NCI-H1694 treated with DMSO at 0.1 percent for 48 hours (cell line): ENCODE results near the gene ARHGEF5.
"Not testable (repeated sequence)": the region's sequence is repeated elsewhere in the genome, so short reads cannot be mapped to it uniquely, and the experiment has no call there.

Experiments
- DNase-seq: peaks from one replicate; lab custom pipeline; 2025; lab: John Stamatoyannopoulos, UW

The ARHGEF5 gene

GRCh38 chr7:144355176-144355822 is at the start of gene ARHGEF5:
Gene ARHGEF5 (plus strand): TSS chr7:144355402. CDS start chr7:144362670, 7,268 bp downstream.
- not testable (repeated sequence) for DNase-seq

GRCh38 chr7:144309702-144310101 is 45.5 kb upstream of the ARHGEF5 start:
- not testable (repeated sequence) for DNase-seq

- DNase-seq: not testable (repeated sequence)
These were observed 44.0 kb upstream of the ARHGEF5 start for GRCh38 chr7:144311218-144311617.

GRCh38 chr7:144311872-144312469 is 43.2 kb upstream of the ARHGEF5 start, which contains the start of gene OR2A1:
Gene OR2A1 (plus strand): TSS chr7:144312419. CDS start chr7:144318125, 5,706 bp downstream.
- DNase-seq: not testable (repeated sequence)

GRCh38 chr7:144317537-144317936 is 37.7 kb upstream of the ARHGEF5 start:
- not testable (repeated sequence) for DNase-seq

GRCh38 chr7:144319547-144319946 is 35.7 kb upstream of the ARHGEF5 start:
- not testable (repeated sequence) for DNase-seq

- not testable (repeated sequence) for DNase-seq
These were observed 33.5 kb upstream of the ARHGEF5 start for GRCh38 chr7:144321677-144322206.

GRCh38 chr7:144323359-144323758 is 31.8 kb upstream of the ARHGEF5 start:
- DNase-seq: not testable (repeated sequence)

GRCh38 chr7:144325868-144326267 is 29.3 kb upstream of the ARHGEF5 start:
- DNase-seq: not testable (repeated sequence)

GRCh38 chr7:144330044-144330443 is 25.2 kb upstream of the ARHGEF5 start:
- not testable (repeated sequence) for DNase-seq

GRCh38 chr7:144331221-144331995 is 23.8 kb upstream of the ARHGEF5 start:
- DNase-seq: not testable (repeated sequence)

- DNase-seq: not testable (repeated sequence)
These were observed 23.3 kb upstream of the ARHGEF5 start for GRCh38 chr7:144331996-144332288.

GRCh38 chr7:144348625-144349024 is 6.6 kb upstream of the ARHGEF5 start:
- DNase-seq: not testable (repeated sequence)

GRCh38 chr7:144351667-144352066 is 3.5 kb upstream of the ARHGEF5 start:
- not testable (repeated sequence) for DNase-seq

- not testable (repeated sequence) for DNase-seq
These were observed 983 bp downstream of the ARHGEF5 start for GRCh38 chr7:144356185-144356584.

- DNase-seq: not testable (repeated sequence)
These were observed 1.7 kb downstream of the ARHGEF5 start for GRCh38 chr7:144356860-144357259.

- DNase-seq: not testable (repeated sequence)
These were observed 6.9 kb downstream of the ARHGEF5 start for GRCh38 chr7:144362061-144362460.

GRCh38 chr7:144365523-144365922 is 10.3 kb downstream of the ARHGEF5 start:
- DNase-seq: not testable (repeated sequence)

- DNase-seq: not testable (repeated sequence)
These were observed 12.0 kb downstream of the ARHGEF5 start for GRCh38 chr7:144367250-144367649.

- DNase-seq: not testable (repeated sequence)
These were observed 14.0 kb downstream of the ARHGEF5 start for GRCh38 chr7:144369221-144369620.

GRCh38 chr7:144378651-144379050 is 23.4 kb downstream of the ARHGEF5 start:
- DNase-seq: no peak

- no peak for DNase-seq
These were observed 24.7 kb downstream of the ARHGEF5 start for GRCh38 chr7:144379776-144380384.
